Fibroblast of lung (primary cell): ENCODE results near the gene SLC10A6. TPM values are rescaled to one million over a fixed set of nuclear protein-coding genes. Genes with fewer than 3 reads are reported as not detected.

ENCODE experiments used
- DNase-seq, 2 donors: peaks; one replicate each; pipeline versions ENCODE4 v3.0.0 to v3.0.0-alpha.2; 2010; ENCODE audit warnings: low read depth in 2 of 2
- H2AFZ ChIP-seq: 2 replicates; pipeline ENCODE4 v1.5.1; 2012; ENCODE audit warnings: low read length, control low read depth, inconsistent platforms
- H3K27ac ChIP-seq: 2 replicates; pipeline ENCODE4 v1.5.1; 2011; ENCODE audit warnings: low read length, control low read depth; ENCODE audit not compliant: insufficient read depth
- H3K27me3 ChIP-seq: 2 replicates; pipeline ENCODE4 v1.5.1; 2011; ENCODE audit warnings: mild to moderate bottlenecking, low read length; ENCODE audit not compliant: control insufficient read depth, insufficient read depth
- H3K36me3 ChIP-seq: 2 replicates; pipeline ENCODE4 v1.5.1; 2011; ENCODE audit warnings: low read length; ENCODE audit not compliant: control insufficient read depth, insufficient read depth
- H3K4me1 ChIP-seq: 2 replicates; pipeline ENCODE4 v1.5.1; 2011; ENCODE audit warnings: low read length; ENCODE audit not compliant: control insufficient read depth, insufficient read depth; ENCODE audit errors: extremely low read depth
- H3K4me2 ChIP-seq: 2 replicates; pipeline ENCODE4 v1.5.1; 2011; ENCODE audit warnings: low read length, control low read depth; ENCODE audit not compliant: insufficient read depth; ENCODE audit errors: extremely low read depth
- H3K4me3 ChIP-seq, 4 experiments: fragments of 200-600 bp in 1 of 4; sonication (generic) in 1 of 4; replicated peaks in 1 of 4; 2 replicates each; pipeline ENCODE4 v1.5.1; 2011 to 2016; ENCODE audit warnings: low read length in 4 of 4, low read depth in 3 of 4, mild to moderate bottlenecking in 3 of 4, control low read depth in 2 of 4, inconsistent platforms in 1 of 4, mixed read lengths in 1 of 4; ENCODE audit not compliant: insufficient read depth in 1 of 4; ENCODE audit errors: control extremely low read depth in 1 of 4
- H3K79me2 ChIP-seq: 2 replicates; pipeline ENCODE4 v1.5.1; 2012; ENCODE audit warnings: mild to moderate bottlenecking, low read length, inconsistent platforms; ENCODE audit not compliant: control insufficient read depth, insufficient read depth
- H3K9ac ChIP-seq: 2 replicates; pipeline ENCODE4 v1.5.1; 2011; ENCODE audit warnings: mild to moderate bottlenecking, low read length, control low read depth; ENCODE audit not compliant: insufficient read depth
- H3K9me3 ChIP-seq: 2 replicates; pipeline ENCODE4 v1.5.1; 2012; ENCODE audit warnings: low read depth, low read length; ENCODE audit not compliant: control insufficient read depth, insufficient read depth
- H4K20me1 ChIP-seq: 2 replicates; pipeline ENCODE4 v1.5.1; 2011; ENCODE audit warnings: low read length; ENCODE audit not compliant: control insufficient read depth, insufficient read depth; ENCODE audit errors: extremely low read depth
- EZH2 ChIP-seq: IDR thresholded peaks from 2 replicates; pipeline ENCODE4 v1.5.1; 2012; ENCODE audit warnings: low read length, control low read depth, mild to moderate bottlenecking; ENCODE audit errors: missing control alignments
- polyA plus RNA-seq, 2 donors: library from polyadenylated mRNA; depleted of rRNA in 1 of 2; stranded (reverse) in 1 of 2; unstranded in 1 of 2; fragments of >200 nt; gene quantifications; 2 replicates each; pipeline ENCODE4 v1.2.1, GENCODE V29; 2011 to 2012; ENCODE audit warnings: missing spikeins in 1 of 2
- total RNA-seq: library from RNA; depleted of rRNA; stranded (reverse); fragments of >200 nt; gene quantifications from 2 replicates; pipeline ENCODE4 v1.2.1, GENCODE V29; 2014
- TF ChIP-seq, protein P1 (sequence below), 2 donors: IDR thresholded peaks in 1 of 2; conservative IDR thresholded peaks in 1 of 2; 1 replicate in 1 of 2; 2 replicates in 1 of 2; pipeline ENCODE4 v1.5.1; 2011 to 2012; ENCODE audit warnings: low read length in 2 of 2, control low read depth in 1 of 2, inconsistent platforms in 1 of 2, low read depth in 1 of 2, mild to moderate bottlenecking in 1 of 2

Gene SLC10A6
- total and polyA plus RNA-seq, 2 donors (not counting 1 experiment from before 2014, with no cell fraction given) = 0.66 TPM; not detected in 1

GRCh38 chr4:86815653-86816052 is 33.5 kb downstream of the SLC10A6 start:
- no peak overlapping the region for H3K4me2 ChIP-seq
- H3K9ac ChIP-seq = no peak overlapping the region
- H4K20me1 ChIP-seq = no peaks in the 10 kb centered on the region
- no peak overlapping the region for H3K27ac ChIP-seq
- H3K27me3 ChIP-seq = no peaks in the 10 kb centered on the region
- H2AFZ ChIP-seq = no peak overlapping the region
- DNase-seq = no peak
- no peak overlapping the region for H3K4me3 ChIP-seq
- TF ChIP-seq, protein P1, sequence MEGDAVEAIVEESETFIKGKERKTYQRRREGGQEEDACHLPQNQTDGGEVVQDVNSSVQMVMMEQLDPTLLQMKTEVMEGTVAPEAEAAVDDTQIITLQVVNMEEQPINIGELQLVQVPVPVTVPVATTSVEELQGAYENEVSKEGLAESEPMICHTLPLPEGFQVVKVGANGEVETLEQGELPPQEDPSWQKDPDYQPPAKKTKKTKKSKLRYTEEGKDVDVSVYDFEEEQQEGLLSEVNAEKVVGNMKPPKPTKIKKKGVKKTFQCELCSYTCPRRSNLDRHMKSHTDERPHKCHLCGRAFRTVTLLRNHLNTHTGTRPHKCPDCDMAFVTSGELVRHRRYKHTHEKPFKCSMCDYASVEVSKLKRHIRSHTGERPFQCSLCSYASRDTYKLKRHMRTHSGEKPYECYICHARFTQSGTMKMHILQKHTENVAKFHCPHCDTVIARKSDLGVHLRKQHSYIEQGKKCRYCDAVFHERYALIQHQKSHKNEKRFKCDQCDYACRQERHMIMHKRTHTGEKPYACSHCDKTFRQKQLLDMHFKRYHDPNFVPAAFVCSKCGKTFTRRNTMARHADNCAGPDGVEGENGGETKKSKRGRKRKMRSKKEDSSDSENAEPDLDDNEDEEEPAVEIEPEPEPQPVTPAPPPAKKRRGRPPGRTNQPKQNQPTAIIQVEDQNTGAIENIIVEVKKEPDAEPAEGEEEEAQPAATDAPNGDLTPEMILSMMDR (conservative IDR thresholded peaks at IDR 0.05 in 1 of 2, IDR thresholded peaks at IDR 0.05 in 1 of 2; ENCODE audit: low read depth in 1 of 2, low read length in 2 of 2) = no peak
- TF ChIP-seq EZH2 = no peak
- peaks cover 3% of the 10 kb centered on the region for H3K36me3 ChIP-seq
- H3K9me3 ChIP-seq = no peaks in the 10 kb centered on the region
- no peaks in the 10 kb centered on the region for H3K79me2 ChIP-seq
- H3K4me1 ChIP-seq = peaks cover 3% of the 10 kb centered on the region

- H2AFZ ChIP-seq = no peak overlapping the region
- H3K9me3 ChIP-seq = no peaks in the 10 kb centered on the region
- DNase-seq = no peak
- no peaks in the 10 kb centered on the region for H3K79me2 ChIP-seq
- H3K4me3 ChIP-seq = no peak overlapping the region
- TF ChIP-seq, protein P1 (conservative IDR thresholded peaks at IDR 0.05 in 1 of 2, IDR thresholded peaks at IDR 0.05 in 1 of 2; ENCODE audit: low read depth in 1 of 2, low read length in 2 of 2) = no peak
- no peak for TF ChIP-seq EZH2
- no peaks in the 10 kb centered on the region for H3K4me1 ChIP-seq
- no peaks in the 10 kb centered on the region for H3K27me3 ChIP-seq
- no peaks in the 10 kb centered on the region for H4K20me1 ChIP-seq
- H3K4me2 ChIP-seq = no peak overlapping the region
- peaks cover 5% of the 10 kb centered on the region for H3K36me3 ChIP-seq
- H3K27ac ChIP-seq = no peak overlapping the region
- H3K9ac ChIP-seq = no peak overlapping the region
Measured at GRCh38 chr4:86810847-86811246, 38.3 kb downstream of the SLC10A6 start.

DNA sequence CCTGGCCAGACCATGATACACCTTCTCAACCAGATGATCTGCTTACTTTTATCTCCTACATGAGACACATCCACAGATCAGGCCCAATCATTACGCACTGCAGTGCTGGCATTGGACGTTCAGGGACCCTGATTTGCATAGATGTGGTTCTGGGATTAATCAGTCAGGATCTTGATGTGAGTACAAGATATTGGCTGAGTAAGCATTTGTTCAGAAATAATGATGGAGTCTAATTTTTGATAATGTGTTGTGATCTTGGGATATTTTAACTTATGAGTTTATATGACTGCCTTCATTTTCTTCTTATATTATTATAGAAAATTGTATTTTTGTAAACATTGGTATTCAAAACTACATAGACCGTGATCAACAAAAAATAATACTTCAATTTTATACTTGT is 39.4 kb downstream of the SLC10A6 start:
- TF ChIP-seq, protein P1 (conservative IDR thresholded peaks at IDR 0.05 in 1 of 2, IDR thresholded peaks at IDR 0.05 in 1 of 2; ENCODE audit: low read depth in 1 of 2, low read length in 2 of 2) = no peak
- no peak for TF ChIP-seq EZH2
- Histone ChIP-seq H3K4me1 (no peaks in the 10 kb centered on the region), H2AFZ (no peak overlapping the region), H3K9ac (no peak overlapping the region), H3K9me3 (no peaks in the 10 kb centered on the region), H4K20me1 (no peaks in the 10 kb centered on the region), H3K36me3 (peaks cover 2% of the 10 kb centered on the region), H3K27me3 (no peaks in the 10 kb centered on the region), H3K4me2 (no peak overlapping the region), H3K79me2 (no peaks in the 10 kb centered on the region), H3K27ac (no peak overlapping the region), H3K4me3 (no peak overlapping the region)
- DNase-seq = no peak
